K562 (cell line): ENCODE data around the gene PDPK1. TPM values are rescaled to one million over a fixed set of nuclear protein-coding genes. Genes with fewer than 3 reads are reported as not detected.

Experiments
- ATAC-seq: fragments of 200-7000 bp; cut with Tn5 transposase; 3 replicates; pipeline ENCODE4 v1.9.1; 2020; ENCODE audit warnings: moderate library complexity
- BruUV-seq: library from RNA; stranded (reverse); fragments of 400-500 nt; replicated peaks from 2 replicates; lab custom pipeline; 2021; lab: Mats Ljungman, UMichigan
- CTCF ChIA-PET: fragments of 300-600 bp; formaldehyde crosslinking; extraction: SDS; loops from one replicate; lab custom pipeline; 2021; ENCODE audit warnings: low intra/inter-chr PET ratio; lab: Yijun Ruan, JAX
- POLR2A ChIA-PET: fragments of 300-600, 350-650 bp; sonication (Branson Sonifier 250); formaldehyde crosslinking; extraction: SDS; loops from one replicate; lab custom pipeline; 2021; ENCODE audit warnings: antibody characterized with exemption, inconsistent platforms; lab: Yijun Ruan, JAX
- DNase-seq, 4 experiments: peaks; one replicate each; pipeline versions ENCODE4 v3.0.0 to v3.0.0-alpha.2; 2011 to 2018; ENCODE audit warnings: low spot score in 3 of 4, mixed read lengths in 3 of 4; ENCODE audit errors: extremely low read depth in 1 of 4
- FAIRE-seq: peaks from 2 replicates; lab custom pipeline; 2011; peaks lifted over from hg19 to GRCh38; lab: Jason Lieb, UNC
- H2AFZ ChIP-seq: 2 replicates; pipeline ENCODE4 v1.6.0; 2011; ENCODE audit warnings: low read depth, low read length, control low read depth, inconsistent platforms
- H3K27ac ChIP-seq: fragments of 200-600 bp; 3 replicates; pipeline ENCODE4 v1.8.0; 2011; ENCODE audit warnings: low read depth, mild to moderate bottlenecking, control low read depth, inconsistent platforms, low read length, moderate library complexity, mixed read lengths; ENCODE audit errors: extremely low read depth
- H3K27me3 ChIP-seq, 2 experiments: fragments of 300-600 bp in 1 of 2; 2 replicates in 1 of 2; 3 replicates in 1 of 2; pipeline versions ENCODE4 v1.6.0 to v1.8.0; 2011; ENCODE audit warnings: inconsistent platforms in 2 of 2, low read length in 2 of 2, mild to moderate bottlenecking in 1 of 2, mixed read lengths in 1 of 2, moderate library complexity in 1 of 2; ENCODE audit not compliant: control insufficient read depth in 2 of 2, insufficient read depth in 2 of 2
- H3K36me3 ChIP-seq: fragments of 300-600 bp; 3 replicates; pipeline ENCODE4 v1.8.0; 2011; ENCODE audit warnings: mild to moderate bottlenecking, low read length, inconsistent platforms; ENCODE audit not compliant: control insufficient read depth, insufficient read depth
- H3K4me1 ChIP-seq, 2 experiments: fragments of 200-600 bp in 1 of 2; replicated peaks in 1 of 2; 2 replicates in 1 of 2; 3 replicates in 1 of 2; pipeline versions ENCODE4 v1.5.1 to v1.8.0; 2011; ENCODE audit warnings: inconsistent platforms in 2 of 2, low read length in 2 of 2, mild to moderate bottlenecking in 1 of 2, mixed read lengths in 1 of 2, moderate library complexity in 1 of 2; ENCODE audit not compliant: control insufficient read depth in 2 of 2, insufficient read depth in 2 of 2
- H3K4me2 ChIP-seq: 2 replicates; pipeline ENCODE4 v1.6.1; 2011; ENCODE audit warnings: low read length, control low read depth, inconsistent platforms, mixed read lengths; ENCODE audit not compliant: insufficient read depth
- H3K4me3 ChIP-seq: fragments of 200-600 bp; sonication (generic), shearing (Covaris generic); 2 replicates; pipeline ENCODE4 v1.5.1; 2016; ENCODE audit warnings: control low read depth, inconsistent platforms
- H3K79me2 ChIP-seq: fragments of 200-600 bp; 3 replicates; pipeline ENCODE4 v1.8.0; 2011; ENCODE audit warnings: low read length, inconsistent platforms; ENCODE audit not compliant: control insufficient read depth, insufficient read depth
- H3K9ac ChIP-seq, 2 experiments: 2 replicates each; pipeline versions ENCODE4 v1.6.0 to v1.6.1; 2011; ENCODE audit warnings: low read depth in 2 of 2, low read length in 2 of 2, control low read depth in 1 of 2, inconsistent platforms in 1 of 2, mild to moderate bottlenecking in 1 of 2, mixed read lengths in 1 of 2; ENCODE audit not compliant: insufficient read depth in 1 of 2
- H3K9me1 ChIP-seq: one replicate; pipeline ENCODE4 v1.6.0; 2011; ENCODE audit warnings: inconsistent platforms, mild to moderate bottlenecking, low read length, moderate library complexity; ENCODE audit not compliant: control insufficient read depth, insufficient read depth
- H3K9me3 ChIP-seq: replicated peaks from 2 replicates; pipeline ENCODE4 v1.5.1; 2011; ENCODE audit warnings: low read depth, low read length, inconsistent platforms; ENCODE audit not compliant: control insufficient read depth, insufficient read depth
- H4K20me1 ChIP-seq: replicated peaks from 2 replicates; pipeline ENCODE4 v1.6.1; 2011; ENCODE audit warnings: low read length, inconsistent platforms, mixed read lengths; ENCODE audit not compliant: control insufficient read depth, insufficient read depth
- CHD1 ChIP-seq: fragments of 200-600 bp; sonication (generic); IDR thresholded peaks from one replicate; pipeline ENCODE4 v1.6.1; 2012; ENCODE audit warnings: mild to moderate bottlenecking, moderate library complexity, low read length, inconsistent platforms
- COPS2 ChIP-seq: fragments of 450-650 bp; conservative IDR thresholded peaks from 2 replicates; pipeline ENCODE4 v1.6.1; 2016; ENCODE audit warnings: mild to moderate bottlenecking, moderate library complexity
- CTCF ChIP-seq, 3 experiments: IDR thresholded peaks in 2 of 3; conservative IDR thresholded peaks in 1 of 3; 2 replicates each; pipeline ENCODE4 v1.5.1; 2011 to 2012; ENCODE audit warnings: low read length in 3 of 3, mild to moderate bottlenecking in 3 of 3, control low read depth in 2 of 3, improper control_type of control experiment in 1 of 3, inconsistent platforms in 1 of 3, low read depth in 1 of 3, mixed read lengths in 1 of 3, moderate library complexity in 1 of 3; ENCODE audit not compliant: insufficient read depth in 2 of 3
- GABPB1 ChIP-seq: sonication (generic); formaldehyde crosslinking; IDR thresholded peaks from 2 replicates; pipeline ENCODE4 v1.8.0; 2022; ENCODE audit warnings: mild to moderate bottlenecking, missing genetic modification reagents
- HNRNPK ChIP-seq: fragments of 200-400 bp; formaldehyde crosslinking; IDR thresholded peaks from one replicate; pipeline ENCODE4 v1.6.1; 2018; ENCODE audit warnings: mild to moderate bottlenecking, low read depth, low read length; ENCODE audit not compliant: poor library complexity, severe bottlenecking
- PKNOX1 ChIP-seq: fragments of 450-650 bp; IDR thresholded peaks from 2 replicates; pipeline ENCODE4 v1.6.1; 2016
- PYGO2 ChIP-seq: fragments of 450-650 bp; IDR thresholded peaks from 2 replicates; pipeline ENCODE4 v1.6.1; 2016; ENCODE audit warnings: mild to moderate bottlenecking, missing genetic modification characterization, moderate library complexity, missing compliant biosample characterization
- RBFOX2 ChIP-seq: fragments of 200-400 bp; formaldehyde crosslinking; IDR thresholded peaks from 2 replicates; pipeline ENCODE4 v1.6.1; 2017; ENCODE audit warnings: low read depth, mild to moderate bottlenecking, low read length, moderate library complexity
- TEAD4 ChIP-seq, 2 experiments: sonication (generic) in 1 of 2; formaldehyde crosslinking in 1 of 2; IDR thresholded peaks; 2 replicates each; pipeline versions ENCODE4 v1.6.1 to v1.8.0; 2012 to 2022; ENCODE audit warnings: borderline replicate concordance in 1 of 2, inconsistent platforms in 1 of 2, low read length in 1 of 2, mild to moderate bottlenecking in 1 of 2, missing genetic modification reagents in 1 of 2
- TFAP4 ChIP-seq: sonication (generic); formaldehyde crosslinking; IDR thresholded peaks from 2 replicates; pipeline ENCODE4 v1.8.0; 2022; ENCODE audit warnings: missing genetic modification reagents, mild to moderate bottlenecking, moderate library complexity, borderline replicate concordance
- YY1 ChIP-seq, 3 experiments: IDR thresholded peaks; 2 replicates each; pipeline ENCODE4 v1.6.1; 2011; ENCODE audit warnings: low read length in 2 of 3, mild to moderate bottlenecking in 2 of 3, moderate library complexity in 2 of 3, borderline replicate concordance in 1 of 3, control low read depth in 1 of 3, low read depth in 1 of 3; ENCODE audit not compliant: insufficient read depth in 3 of 3, insufficient replicate concordance in 2 of 3, control insufficient read depth in 1 of 3, insufficient read length in 1 of 3; ENCODE audit errors: extremely low read depth in 1 of 3
- ZBTB7A ChIP-seq: IDR thresholded peaks from 2 replicates; pipeline ENCODE4 v1.6.1; 2011; ENCODE audit warnings: low read depth, mild to moderate bottlenecking, low read length, moderate library complexity, borderline replicate concordance; ENCODE audit not compliant: control insufficient read depth
- ZEB2 ChIP-seq: fragments of 450-650 bp; IDR thresholded peaks from 2 replicates; pipeline ENCODE4 v1.6.1; 2016
- ZFX ChIP-seq: sonication (generic); formaldehyde crosslinking; IDR thresholded peaks from 2 replicates; pipeline ENCODE4 v1.8.0; 2022; ENCODE audit warnings: mild to moderate bottlenecking, missing genetic modification reagents, moderate library complexity
- ZNF282 ChIP-seq: sonication (generic); formaldehyde crosslinking; IDR thresholded peaks from 2 replicates; pipeline ENCODE4 v1.8.1; 2023; ENCODE audit warnings: missing genetic modification reagents
- ZNF561 ChIP-seq: fragments of 450-650 bp; formaldehyde crosslinking; conservative IDR thresholded peaks from 2 replicates; pipeline ENCODE4 v1.4.0; 2020; ENCODE audit warnings: mild to moderate bottlenecking, moderate library complexity
- WGBS: fragments of 100-300 bp; shearing (Covaris generic); methylation state at CpG from one replicate; pipeline ENCODE4 v1.1.6; 2016; ENCODE audit warnings: low coverage, mixed read lengths; ENCODE audit not compliant: insufficient coverage; ENCODE audit errors: missing lambda C conversion rate; 5-methylcytosine and 5-hydroxymethylcytosine counted together
- in situ Hi-C: fragments of 300-500 bp; cut with MboI; formaldehyde crosslinking; loops from 4 replicates; pipeline ENCODE4 v1.15.0; 2018; ENCODE audit warnings: inconsistent platforms, mixed read lengths
- intact Hi-C: fragments of 100-400 bp; cut with micrococcal nuclease; formaldehyde crosslinking; loops from 2 replicates; pipeline ENCODE4 v1.14.2; 2022
- polyA plus RNA-seq, 8 experiments: library from polyadenylated mRNA; depleted of rRNA in 4 of 8; stranded (reverse) in 5 of 8; unstranded in 3 of 8; fragments of >200 nt; fragmentation: Nextera tagmentation in 2 of 8; fragmentation: Illumina TruSeq in 1 of 8; extraction: Ambion mirVana in 2 of 8; extraction: Trizol in 1 of 8; gene quantifications; 2 replicates each; pipeline versions ENCODE4 v1.2.1 to v1.2.3, GENCODE V29; 2011 to 2014; ENCODE audit warnings: inconsistent platforms in 1 of 8, missing spikeins in 1 of 8
- total RNA-seq, 7 experiments: library from RNA; depleted of rRNA in 6 of 7; stranded (reverse); fragments of >200 nt in 6 of 7; fragmentation: Illumina TruSeq in 2 of 7; extraction: Trizol in 2 of 7; gene quantifications; 2 replicates each; pipeline versions ENCODE4 v1.2.1 to v1.2.3, GENCODE V29; 2011 to 2021; ENCODE audit warnings: low replicate concordance in 1 of 7

Gene PDPK1
- total and polyA plus RNA-seq, 9 of the 15 experiments (the other 6 are each of a cell fraction or from before 2014, with no cell fraction given) = 4.0 to 37.2 (median 18.7) TPM

GRCh38 chr16:2515180-2515851 is 22.5 kb upstream of the PDPK1 start:
- 9% methylated on average over 13 of the region's 14 CpGs for WGBS
- no peak overlapping the region for H2AFZ ChIP-seq
- intact Hi-C loops = no loop called here
- peak in 2 of 4 experiments; percentile 46 to 64 for DNase-seq
- H3K27ac ChIP-seq = peak overlapping the region; percentile 96
- no peak for FAIRE-seq
- peak overlapping the region; percentile 94 for H3K4me2 ChIP-seq
- no TSS peak for BruUV-seq
- H3K9me3 ChIP-seq = no peaks in the 10 kb centered on the region
- CTCF ChIA-PET = no interaction called here
- ATAC-seq = peak; percentile 18
- peak overlapping the region; percentile 90 to 96 for H3K9ac ChIP-seq
- peaks cover 57 to 92% of the 10 kb centered on the region in 2 experiments for H3K4me1 ChIP-seq
- POLR2A ChIA-PET = interaction anchor here (0.6 to 2.1 kb wide), 12 partner anchors 9 to 493 kb away, joined by 3 to 9 read pairs (median 3); partner anchors contain the start of genes NTHL1, TBC1D24, TRAF7 and TSC2
- peak overlapping the region; percentile 98 for H3K4me3 ChIP-seq
- H4K20me1 ChIP-seq = peaks cover 46% of the 10 kb centered on the region
- H3K27me3 ChIP-seq = no peaks in the 10 kb centered on the region
- H3K79me2 ChIP-seq = peaks cover 67% of the 10 kb centered on the region
- in situ Hi-C loops = no loop called here
- H3K9me1 ChIP-seq = peaks cover 8% of the 10 kb centered on the region
- H3K36me3 ChIP-seq = peaks cover 42% of the 10 kb centered on the region
- TF ChIP-seq RBFOX2 = 0 out of 2 replicates have a peak, but pooled peaks have one; percentile 5
- peak; percentile 10; the same call in 1 of the 2 replicates for TF ChIP-seq TFAP4 (CRISPR knock-in tag)
- no peak for TF ChIP-seq PYGO2 (tag)
- peak; percentile 67 for TF ChIP-seq PKNOX1
- TF ChIP-seq COPS2 = no peak
- TF ChIP-seq ZNF561 = no peak
- TF ChIP-seq ZBTB7A = 0 out of 2 replicates have a peak, but pooled peaks have one; percentile 15
- TF ChIP-seq CHD1 = peak; percentile 0
- TF ChIP-seq ZNF282 (CRISPR knock-in tag) = no peak
- peak; percentile 22; the same call in 1 of the 2 replicates for TF ChIP-seq TEAD4 (IDR thresholded peaks at IDR 0.05; ENCODE audit: low read length)
- no peak for TF ChIP-seq TEAD4 (CRISPR knock-in tag; IDR thresholded peaks at IDR 0.05; ENCODE audit: borderline replicate concordance)
- TF ChIP-seq YY1 (IDR thresholded peaks at IDR 0.05; ENCODE audit: borderline replicate concordance in 1 of 3, control insufficient read depth in 1 of 3, extremely low read depth in 1 of 3, insufficient read depth in 3 of 3, insufficient read length in 1 of 3, insufficient replicate concordance in 2 of 3, low read depth in 1 of 3, low read length in 2 of 3) = peak in 1 of 3 experiments; percentile 9
- peak; percentile 51; the same call in 1 of the 2 replicates for TF ChIP-seq ZFX
- no peak for TF ChIP-seq HNRNPK
- peak; percentile 31; the same call in 1 of the 2 replicates for TF ChIP-seq GABPB1 (CRISPR knock-in tag)
- no peak for TF ChIP-seq CTCF (IDR thresholded peaks at IDR 0.05 in 2 of 3, conservative IDR thresholded peaks at IDR 0.05 in 1 of 3; ENCODE audit: insufficient read depth in 2 of 3, low read depth in 1 of 3, low read length in 3 of 3)
- no peak for TF ChIP-seq ZEB2
